Measurements from ENCODE around the gene NLK. TPM values are rescaled to one million over a fixed set of nuclear protein-coding genes. Genes with fewer than 3 reads are reported as not detected.
"Not testable (repeated sequence)": the region's sequence is repeated elsewhere in the genome, so short reads cannot be mapped to it uniquely, and the experiment has no call there.

Gene NLK
- total RNA-seq, 1 donor = 10.5 TPM

GRCh38 chr17:28180449-28180848, 138.0 kb downstream of the NLK start:
- Histone ChIP-seq H3K4me2 (ENCODE audit: insufficient read depth, low read length) (peak overlapping the region; percentile 31), H3K27ac (ENCODE audit: low read depth, low read length) (no peak overlapping the region), H3K27me3 (ENCODE audit: insufficient read depth, low read length) (no peaks in the 10 kb centered on the region)

GRCh38 chr17:28181568-28181967, 139.1 kb downstream of the NLK start:
- H3K4me1 ChIP-seq (ENCODE audit: insufficient read depth, low read length) = no peaks in the 10 kb centered on the region

More at GRCh38 chr17:28180449-28180848, 138.0 kb downstream of the NLK start:
- no peak for DNase-seq (ENCODE audit: insufficient read length, low spot score, missing footprints)
- Histone ChIP-seq H3K36me3 (ENCODE audit: insufficient read depth, low read length) (peaks cover 13% of the 10 kb centered on the region), H3K4me3 (ENCODE audit: insufficient read depth, low read length) (no peak overlapping the region), H2AFZ (ENCODE audit: low read length) (no peak overlapping the region), H3K4me1 (ENCODE audit: insufficient read depth, low read length) (no peaks in the 10 kb centered on the region), H4K20me1 (ENCODE audit: insufficient read depth, low read length) (no peaks in the 10 kb centered on the region), H3K79me2 (ENCODE audit: insufficient read depth, low read length) (no peaks in the 10 kb centered on the region), H3K9me3 (ENCODE audit: low read depth, low read length) (no peaks in the 10 kb centered on the region)
- no peak for TF ChIP-seq CTCF (IDR thresholded peaks at IDR 0.05; ENCODE audit: extremely low read depth, low read depth, low read length)

GRCh38 chr17:28182559-28182958, 140.1 kb downstream of the NLK start:
- TF ChIP-seq CTCF (IDR thresholded peaks at IDR 0.05; ENCODE audit: extremely low read depth, low read depth, low read length) = no peak
- H3K36me3 ChIP-seq (ENCODE audit: insufficient read depth, low read length) = peaks cover 21% of the 10 kb centered on the region
- DNase-seq (ENCODE audit: insufficient read length, low spot score, missing footprints) = no peak

More at GRCh38 chr17:28181568-28181967, 139.1 kb downstream of the NLK start:
- Histone ChIP-seq H3K9me3 (ENCODE audit: low read depth, low read length) (no peaks in the 10 kb centered on the region), H4K20me1 (ENCODE audit: insufficient read depth, low read length) (no peaks in the 10 kb centered on the region), H3K4me2 (ENCODE audit: insufficient read depth, low read length) (no peak overlapping the region), H3K79me2 (ENCODE audit: insufficient read depth, low read length) (no peaks in the 10 kb centered on the region), H3K4me3 (ENCODE audit: insufficient read depth, low read length) (no peak overlapping the region), H3K27ac (ENCODE audit: low read depth, low read length) (no peak overlapping the region), H3K36me3 (ENCODE audit: insufficient read depth, low read length) (peaks cover 23% of the 10 kb centered on the region), H2AFZ (ENCODE audit: low read length) (no peak overlapping the region), H3K27me3 (ENCODE audit: insufficient read depth, low read length) (no peaks in the 10 kb centered on the region)
- no peak for TF ChIP-seq CTCF (IDR thresholded peaks at IDR 0.05; ENCODE audit: extremely low read depth, low read depth, low read length)
- DNase-seq (ENCODE audit: insufficient read length, low spot score, missing footprints) = no peak

GRCh38 chr17:28185658-28186057, 143.2 kb downstream of the NLK start:
- no peak overlapping the region for H3K27ac ChIP-seq (ENCODE audit: low read depth, low read length)
- H3K36me3 ChIP-seq (ENCODE audit: insufficient read depth, low read length) = peaks cover 31% of the 10 kb centered on the region
- no peak overlapping the region for H2AFZ ChIP-seq (ENCODE audit: low read length)
- no peaks in the 10 kb centered on the region for H3K9me3 ChIP-seq (ENCODE audit: low read depth, low read length)
- no peak for DNase-seq (ENCODE audit: insufficient read length, low spot score, missing footprints)
- no peaks in the 10 kb centered on the region for H3K4me1 ChIP-seq (ENCODE audit: insufficient read depth, low read length)
- no peak overlapping the region for H3K4me2 ChIP-seq (ENCODE audit: insufficient read depth, low read length)
- H3K79me2 ChIP-seq (ENCODE audit: insufficient read depth, low read length) = no peaks in the 10 kb centered on the region
- H4K20me1 ChIP-seq (ENCODE audit: insufficient read depth, low read length) = no peaks in the 10 kb centered on the region
- H3K27me3 ChIP-seq (ENCODE audit: insufficient read depth, low read length) = no peaks in the 10 kb centered on the region
- H3K4me3 ChIP-seq (ENCODE audit: insufficient read depth, low read length) = no peak overlapping the region
- TF ChIP-seq CTCF (IDR thresholded peaks at IDR 0.05; ENCODE audit: extremely low read depth, low read depth, low read length) = no peak

More at GRCh38 chr17:28182559-28182958, 140.1 kb downstream of the NLK start:
- Histone ChIP-seq H3K4me3 (ENCODE audit: insufficient read depth, low read length) (no peak overlapping the region), H4K20me1 (ENCODE audit: insufficient read depth, low read length) (no peaks in the 10 kb centered on the region), H3K27ac (ENCODE audit: low read depth, low read length) (no peak overlapping the region), H3K4me2 (ENCODE audit: insufficient read depth, low read length) (no peak overlapping the region), H3K4me1 (ENCODE audit: insufficient read depth, low read length) (no peaks in the 10 kb centered on the region), H3K27me3 (ENCODE audit: insufficient read depth, low read length) (no peaks in the 10 kb centered on the region), H3K9me3 (ENCODE audit: low read depth, low read length) (no peaks in the 10 kb centered on the region), H2AFZ (ENCODE audit: low read length) (no peak overlapping the region), H3K79me2 (ENCODE audit: insufficient read depth, low read length) (no peaks in the 10 kb centered on the region)

- not testable (repeated sequence) for H4K20me1 ChIP-seq (ENCODE audit: insufficient read depth, low read length); H3K4me2 ChIP-seq (ENCODE audit: insufficient read depth, low read length); H3K4me3 ChIP-seq (ENCODE audit: insufficient read depth, low read length); H3K27me3 ChIP-seq (ENCODE audit: insufficient read depth, low read length); H3K27ac ChIP-seq (ENCODE audit: low read depth, low read length); H3K4me1 ChIP-seq (ENCODE audit: insufficient read depth, low read length); DNase-seq (ENCODE audit: insufficient read length, low spot score, missing footprints); H3K79me2 ChIP-seq (ENCODE audit: insufficient read depth, low read length); H3K9me3 ChIP-seq (ENCODE audit: low read depth, low read length); H2AFZ ChIP-seq (ENCODE audit: low read length)
- H3K36me3 ChIP-seq (ENCODE audit: insufficient read depth, low read length) = peaks cover 34% of the 10 kb centered on the region
Observed at GRCh38 chr17:28186472-28186871, 144.0 kb downstream of the NLK start.

Measured in osteoblast (primary cell).